GM12873 (cell line): ENCODE results near the gene CSDE1.

Source experiments
- CTCF ChIP-seq: IDR thresholded peaks from 2 replicates; pipeline ENCODE4 v1.5.1; 2012; ENCODE audit warnings: low read depth, mild to moderate bottlenecking, moderate library complexity, low read length, control low read depth; ENCODE audit not compliant: insufficient read depth; ENCODE audit errors: missing control alignments

The CSDE1 gene

GRCh38 chr1:114750780-114751179, 7.0 kb downstream of the CSDE1 start:
- no peak for TF ChIP-seq CTCF

- TF ChIP-seq CTCF: no peak
Measured at GRCh38 chr1:114749835-114750234, 7.9 kb downstream of the CSDE1 start.

GRCh38 chr1:114746450-114747121, 11.2 kb downstream of the CSDE1 start:
- no peak for TF ChIP-seq CTCF

- no peak for TF ChIP-seq CTCF
Measured at GRCh38 chr1:114745291-114745690, 12.5 kb downstream of the CSDE1 start.

- no peak for TF ChIP-seq CTCF
Measured at GRCh38 chr1:114741963-114742746, 15.6 kb downstream of the CSDE1 start.

- no peak for TF ChIP-seq CTCF
Measured at GRCh38 chr1:114740331-114740730, 17.5 kb downstream of the CSDE1 start.

GRCh38 chr1:114737314-114737849, 20.4 kb downstream of the CSDE1 start:
- no peak for TF ChIP-seq CTCF
